OCI-LY3 (cell line): ENCODE results near the gene LONP1.

Experiments used
- H2AFZ ChIP-seq: fragments of 200-600, 300-600 bp; shearing (Covaris generic); 2 replicates; pipeline ENCODE4 v1.6.0; 2014; ENCODE audit warnings: antibody characterized with exemption, low read depth, low read length
- H3K27ac ChIP-seq: fragments of 200-600, 300-600 bp; sonication (generic); 2 replicates; pipeline ENCODE4 v1.5.1; 2014; ENCODE audit warnings: mild to moderate bottlenecking, low read length, moderate library complexity, mixed read lengths
- H3K27me3 ChIP-seq: fragments of 200-600, 300-600 bp; sonication (generic); 2 replicates; pipeline ENCODE4 v1.6.1; 2014; ENCODE audit warnings: low read depth, low read length, mixed read lengths
- H3K36me3 ChIP-seq: fragments of 200-600, 300-600 bp; sonication (generic); replicated peaks from 2 replicates; pipeline ENCODE3; 2014; ENCODE audit warnings: low read depth, low read length, mixed read lengths
- H3K4me1 ChIP-seq: fragments of 300-600, 200-600 bp; sonication (generic); 2 replicates; pipeline ENCODE4 v1.6.1; 2014; ENCODE audit warnings: low read length, mixed read lengths
- H3K4me2 ChIP-seq: fragments of 200-600, 300-600 bp; sonication (generic); 2 replicates; pipeline ENCODE4 v1.6.1; 2014; ENCODE audit warnings: low read length, mixed read lengths
- H3K4me3 ChIP-seq: fragments of 300-600, 200-600 bp; sonication (generic); 2 replicates; pipeline ENCODE4 v1.5.1; 2014; ENCODE audit warnings: antibody characterized with exemption, mild to moderate bottlenecking, low read length, moderate library complexity
- H3K79me2 ChIP-seq: fragments of 300-600, 200-600 bp; shearing (Covaris generic); 2 replicates; pipeline ENCODE4 v1.6.1; 2014; ENCODE audit warnings: mild to moderate bottlenecking, low read length, mixed read lengths
- H3K9ac ChIP-seq: fragments of 300-600, 200-600 bp; shearing (Covaris generic); 2 replicates; pipeline ENCODE4 v1.6.0; 2014; ENCODE audit warnings: mild to moderate bottlenecking, low read length, moderate library complexity
- H3K9me3 ChIP-seq: fragments of 200-600, 300-600 bp; shearing (Covaris generic); 2 replicates; pipeline ENCODE4 v1.6.1; 2014; ENCODE audit warnings: low read length, mixed read lengths; ENCODE audit not compliant: insufficient read depth
- H4K20me1 ChIP-seq: fragments of 200-600, 300-600 bp; sonication (generic); 2 replicates; pipeline ENCODE4 v1.6.1; 2016; ENCODE audit warnings: low read length, mixed read lengths; ENCODE audit not compliant: insufficient read depth
- EZH2phosphoT487 ChIP-seq: fragments of 200-600 bp; shearing (Covaris generic); IDR thresholded peaks from 2 replicates; pipeline ENCODE4 v1.6.1; 2018; ENCODE audit warnings: antibody characterized with exemption, mixed run types, low read depth
- TF ChIP-seq, protein P1 (sequence below): fragments of 200-600, 300-600 bp; sonication (generic); IDR thresholded peaks from 2 replicates; pipeline ENCODE4 v1.5.1; 2014; ENCODE audit warnings: antibody characterized with exemption, low read length, low read depth

LONP1 gene

DNA sequence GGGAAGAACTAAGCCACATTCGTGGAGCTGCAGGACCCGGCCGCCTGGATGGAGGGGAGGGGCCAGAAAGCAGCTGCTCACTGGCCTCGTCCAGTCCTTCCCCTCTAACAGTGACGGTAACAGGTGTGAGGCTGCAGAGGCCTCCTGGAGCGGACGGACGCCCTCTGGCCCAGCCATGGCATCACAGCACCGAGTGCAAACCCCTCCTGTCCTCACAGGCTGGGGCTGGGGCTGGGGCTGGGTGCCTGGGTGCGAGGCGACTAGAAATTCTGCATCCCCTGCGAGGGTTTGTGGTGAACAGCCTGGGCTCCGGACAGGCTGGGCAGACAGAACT lies 43.2 kb downstream of the LONP1 start:
- TF ChIP-seq, protein P1, sequence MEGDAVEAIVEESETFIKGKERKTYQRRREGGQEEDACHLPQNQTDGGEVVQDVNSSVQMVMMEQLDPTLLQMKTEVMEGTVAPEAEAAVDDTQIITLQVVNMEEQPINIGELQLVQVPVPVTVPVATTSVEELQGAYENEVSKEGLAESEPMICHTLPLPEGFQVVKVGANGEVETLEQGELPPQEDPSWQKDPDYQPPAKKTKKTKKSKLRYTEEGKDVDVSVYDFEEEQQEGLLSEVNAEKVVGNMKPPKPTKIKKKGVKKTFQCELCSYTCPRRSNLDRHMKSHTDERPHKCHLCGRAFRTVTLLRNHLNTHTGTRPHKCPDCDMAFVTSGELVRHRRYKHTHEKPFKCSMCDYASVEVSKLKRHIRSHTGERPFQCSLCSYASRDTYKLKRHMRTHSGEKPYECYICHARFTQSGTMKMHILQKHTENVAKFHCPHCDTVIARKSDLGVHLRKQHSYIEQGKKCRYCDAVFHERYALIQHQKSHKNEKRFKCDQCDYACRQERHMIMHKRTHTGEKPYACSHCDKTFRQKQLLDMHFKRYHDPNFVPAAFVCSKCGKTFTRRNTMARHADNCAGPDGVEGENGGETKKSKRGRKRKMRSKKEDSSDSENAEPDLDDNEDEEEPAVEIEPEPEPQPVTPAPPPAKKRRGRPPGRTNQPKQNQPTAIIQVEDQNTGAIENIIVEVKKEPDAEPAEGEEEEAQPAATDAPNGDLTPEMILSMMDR: no peak

GRCh38 chr19:5676105-5676771 lies 43.7 kb downstream of the LONP1 start:
- H3K9ac ChIP-seq: no peak overlapping the region
- no peak overlapping the region for H3K4me2 ChIP-seq
- H3K27me3 ChIP-seq: no peaks in the 10 kb centered on the region
- H4K20me1 ChIP-seq: no peaks in the 10 kb centered on the region
- TF ChIP-seq EZH2phosphoT487: no peak
- TF ChIP-seq, protein P1: no peak
- no peak overlapping the region for H3K27ac ChIP-seq
- no peak overlapping the region for H2AFZ ChIP-seq
- peaks cover 17% of the 10 kb centered on the region for H3K36me3 ChIP-seq
- H3K4me1 ChIP-seq: peaks cover 11% of the 10 kb centered on the region; the same call in 1 of the 2 replicates
- no peak overlapping the region for H3K4me3 ChIP-seq
- H3K9me3 ChIP-seq: no peaks in the 10 kb centered on the region
- peaks cover 12% of the 10 kb centered on the region for H3K79me2 ChIP-seq

More for the DNA sequence above, 43.2 kb downstream of the LONP1 start:
- Histone ChIP-seq H3K27ac (no peak overlapping the region), H3K4me1 (peaks cover 12% of the 10 kb centered on the region; the same call in 1 of the 2 replicates), H3K79me2 (peaks cover 12% of the 10 kb centered on the region), H3K27me3 (no peaks in the 10 kb centered on the region), H4K20me1 (no peaks in the 10 kb centered on the region), H2AFZ (no peak overlapping the region), H3K36me3 (peaks cover 14% of the 10 kb centered on the region), H3K9me3 (no peaks in the 10 kb centered on the region), H3K9ac (no peak overlapping the region), H3K4me2 (no peak overlapping the region), H3K4me3 (no peak overlapping the region)

DNA sequence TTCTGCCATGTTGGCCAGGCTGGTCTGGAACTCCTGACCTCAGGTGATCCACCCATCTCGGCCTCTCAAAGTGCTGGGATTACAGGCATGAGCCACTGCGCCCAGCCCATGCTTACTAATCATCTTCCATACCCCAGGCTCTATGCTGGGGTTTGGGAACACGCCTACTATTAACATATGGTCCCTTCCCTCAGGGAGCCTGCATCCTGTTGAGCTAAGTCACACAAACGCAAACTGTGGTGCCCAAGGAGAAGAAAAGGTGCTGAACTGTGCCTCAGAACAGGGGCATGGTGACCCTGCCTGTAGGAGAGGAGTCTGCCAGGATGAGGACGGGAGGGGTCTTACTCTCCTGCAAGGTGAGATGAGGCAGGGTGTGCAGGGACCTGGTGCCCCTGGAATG lies 45.2 kb downstream of the LONP1 start:
- Histone ChIP-seq H3K4me1 (peaks cover 7% of the 10 kb centered on the region; the same call in 1 of the 2 replicates), H3K36me3 (peaks cover 21% of the 10 kb centered on the region), H3K27ac (no peak overlapping the region), H2AFZ (no peak overlapping the region), H4K20me1 (no peaks in the 10 kb centered on the region), H3K4me2 (no peak overlapping the region), H3K27me3 (no peaks in the 10 kb centered on the region), H3K9ac (no peak overlapping the region), H3K79me2 (peaks cover 7% of the 10 kb centered on the region), H3K9me3 (no peaks in the 10 kb centered on the region), H3K4me3 (no peak overlapping the region)
- no peak for TF ChIP-seq EZH2phosphoT487
- TF ChIP-seq, protein P1: no peak

DNA sequence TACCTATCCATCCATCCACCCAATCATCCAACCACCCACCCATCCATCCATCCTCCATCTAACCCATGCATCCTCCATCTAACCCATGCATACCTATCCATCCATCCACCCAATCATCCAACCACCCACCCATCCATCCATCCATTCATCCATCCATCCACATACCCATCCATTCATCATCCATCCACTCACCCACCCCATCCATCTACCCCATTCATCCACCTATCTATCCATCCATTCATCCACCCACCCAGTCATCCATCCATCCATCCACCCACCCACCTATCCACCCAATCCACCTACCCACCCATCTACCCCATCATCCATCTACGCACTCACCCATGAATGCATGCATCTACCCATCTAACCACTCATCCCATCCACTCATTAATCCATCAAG lies 46.2 kb downstream of the LONP1 start:
- TF ChIP-seq, protein P1: no peak
- TF ChIP-seq EZH2phosphoT487: no peak
- Histone ChIP-seq H3K9me3 (no peaks in the 10 kb centered on the region), H3K36me3 (peaks cover 31% of the 10 kb centered on the region)

More for the DNA sequence above, 46.2 kb downstream of the LONP1 start:
- Histone ChIP-seq H3K4me2 (no peak overlapping the region), H3K9ac (no peak overlapping the region), H4K20me1 (no peaks in the 10 kb centered on the region; the same call in 1 of the 2 replicates), H3K27ac (no peak overlapping the region), H2AFZ (no peak overlapping the region), H3K79me2 (peaks cover 3% of the 10 kb centered on the region; the same call in 1 of the 2 replicates), H3K4me1 (no peaks in the 10 kb centered on the region), H3K4me3 (no peak overlapping the region), H3K27me3 (no peaks in the 10 kb centered on the region)
